Naive thymus-derived CD4-positive, alpha-beta T cell (primary cell): ENCODE results near the gene CIRBP. TPM values are rescaled to one million over a fixed set of nuclear protein-coding genes. Genes with fewer than 3 reads are reported as not detected.

ENCODE experiments used
- ATAC-seq: fragments of 150-1000 bp; cut with Tn5 transposase; 2 replicates; pipeline ENCODE4 v1.10.0; 2021; ENCODE audit warnings: mild to moderate bottlenecking, moderate library complexity
- CTCF ChIA-PET: fragments of 350-600 bp; sonication (Branson Sonifier 250); formaldehyde crosslinking; loops from one replicate; lab custom pipeline; 2021; ENCODE audit warnings: antibody characterized with exemption; lab: Charles Lee
- POLR2A ChIA-PET: fragments of 350-600 bp; sonication (Branson Sonifier 250); formaldehyde crosslinking; loops from one replicate; lab custom pipeline; 2021; ENCODE audit warnings: antibody characterized with exemption, inconsistent platforms; lab: Charles Lee
- DNase-seq, 9 donors: peaks; one replicate each; pipeline versions ENCODE4 v3.0.0 to v3.0.0-alpha.2; 2020 to 2022; ENCODE audit warnings: mixed read lengths in 1 of 9
- H3K27ac ChIP-seq: one replicate; pipeline ENCODE4 v1.7.0; 2013; ENCODE audit warnings: mild to moderate bottlenecking, low read depth, low read length, moderate library complexity
- H3K27me3 ChIP-seq, 2 donors: one replicate each; pipeline ENCODE4 v1.7.0; 2013; ENCODE audit warnings: low read length in 2 of 2, mild to moderate bottlenecking in 2 of 2, moderate library complexity in 2 of 2; ENCODE audit not compliant: control insufficient read depth in 2 of 2, insufficient read depth in 2 of 2
- H3K36me3 ChIP-seq, 3 experiments: 1 replicate in 2 of 3; 2 replicates in 1 of 3; pipeline ENCODE4 v1.7.0; 2013; ENCODE audit warnings: low read length in 3 of 3, mild to moderate bottlenecking in 3 of 3, moderate library complexity in 1 of 3; ENCODE audit not compliant: insufficient read depth in 3 of 3, control insufficient read depth in 2 of 3
- H3K4me1 ChIP-seq, 2 donors: one replicate each; pipeline ENCODE4 v1.7.0; 2013; ENCODE audit warnings: low read length in 2 of 2, mild to moderate bottlenecking in 2 of 2, moderate library complexity in 1 of 2; ENCODE audit not compliant: control insufficient read depth in 2 of 2, insufficient read depth in 2 of 2
- H3K4me3 ChIP-seq: 2 replicates; pipeline ENCODE4 v1.7.0; 2013; ENCODE audit warnings: mild to moderate bottlenecking, low read length
- H3K9me3 ChIP-seq, 3 experiments: 1 replicate in 2 of 3; 2 replicates in 1 of 3; pipeline ENCODE4 v1.7.0; 2013; ENCODE audit warnings: low read length in 3 of 3; ENCODE audit not compliant: control insufficient read depth in 2 of 3
- H3K27ac Mint-ChIP-seq, 9 donors: one replicate each; pipeline ENCODE4 v1.8.0; 2020 to 2022; ENCODE audit warnings: mixed read lengths in 9 of 9, mild to moderate bottlenecking in 8 of 9, moderate library complexity in 5 of 9, inconsistent platforms in 2 of 9
- H3K27me3 Mint-ChIP-seq, 5 donors: one replicate each; pipeline ENCODE4 v1.8.0; 2021 to 2022; ENCODE audit warnings: mixed read lengths in 5 of 5, mild to moderate bottlenecking in 1 of 5
- H3K36me3 Mint-ChIP-seq, 5 donors: one replicate each; pipeline ENCODE4 v1.8.0; 2020 to 2022; ENCODE audit warnings: mixed read lengths in 5 of 5, mild to moderate bottlenecking in 3 of 5, inconsistent platforms in 1 of 5
- H3K4me1 Mint-ChIP-seq, 7 donors: one replicate each; pipeline ENCODE4 v1.8.0; 2020 to 2022; ENCODE audit warnings: mixed read lengths in 7 of 7, mild to moderate bottlenecking in 3 of 7, inconsistent platforms in 1 of 7
- H3K4me3 Mint-ChIP-seq, 10 donors: one replicate each; pipeline ENCODE4 v1.8.0; 2020 to 2022; ENCODE audit warnings: mild to moderate bottlenecking in 10 of 10, mixed read lengths in 10 of 10, moderate library complexity in 6 of 10, inconsistent platforms in 2 of 10
- H3K9me3 Mint-ChIP-seq, 11 donors: one replicate each; pipeline ENCODE4 v1.8.0; 2020 to 2022; ENCODE audit warnings: mixed read lengths in 11 of 11, mild to moderate bottlenecking in 4 of 11, inconsistent platforms in 1 of 11, moderate library complexity in 1 of 11
- intact Hi-C, 2 donors: fragments of 100-400 bp; cut with micrococcal nuclease; formaldehyde crosslinking; loops; one replicate each; pipeline ENCODE4 v1.15.1; 2023
- polyA plus RNA-seq, 2 donors: library from polyadenylated mRNA; unstranded; fragments of 300-500 nt; fragmentation: Illumina TruSeq; gene quantifications; one replicate each; pipeline ENCODE4 v1.2.3, GENCODE V29; 2021
- total RNA-seq, 6 experiments: library from RNA in 5 of 6; stranded (reverse) in 5 of 6; gene quantifications; 1 replicate in 5 of 6; 2 replicates in 1 of 6; pipeline ENCODE4 v1.2.3 and lab custom pipeline; 2021 to 2026

Gene CIRBP
- total and polyA plus RNA-seq, 7 experiments from 2014 or later: 233 to 629 (median 410) TPM

DNA sequence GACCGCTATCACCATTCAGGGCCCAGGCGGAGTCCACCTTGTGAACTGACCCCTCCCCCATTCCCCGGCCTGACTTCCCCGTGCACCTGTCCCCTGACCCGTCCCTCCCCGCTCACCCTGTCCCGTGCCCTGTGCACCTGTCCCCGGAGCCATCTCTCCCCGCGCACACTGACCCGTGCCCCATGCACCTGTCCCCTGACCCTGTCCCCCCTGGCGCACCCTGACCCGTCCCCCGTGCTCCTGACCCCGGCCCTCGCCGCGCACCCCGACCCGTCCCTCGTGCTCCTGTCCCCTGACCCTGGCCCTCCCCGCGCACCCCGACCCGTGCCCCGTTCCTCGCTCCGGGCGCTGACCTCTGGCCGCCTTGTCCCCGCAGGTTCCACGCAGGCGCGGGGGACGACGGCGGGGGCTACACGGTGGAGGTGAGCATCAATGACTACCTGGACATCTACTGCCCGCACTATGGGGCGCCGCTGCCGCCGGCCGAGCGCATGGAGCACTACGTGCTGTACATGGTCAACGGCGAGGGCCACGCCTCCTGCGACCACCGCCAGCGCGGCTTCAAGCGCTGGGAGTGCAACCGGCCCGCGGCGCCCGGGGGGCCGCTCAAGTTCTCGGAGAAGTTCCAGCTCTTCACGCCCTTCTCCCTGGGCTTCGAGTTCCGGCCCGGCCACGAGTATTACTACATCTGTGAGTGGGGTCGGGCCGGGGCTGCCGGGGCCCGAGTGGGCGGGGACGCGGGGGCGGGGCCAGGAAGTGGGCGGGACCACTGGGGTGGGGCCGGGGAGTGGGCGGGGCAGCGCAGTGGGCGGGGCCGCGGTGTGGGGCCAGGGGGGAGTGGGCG, 26.3 kb downstream of the CIRBP start:
- Mint-ChIP-seq H3K27ac (no peak overlapping the region), H3K4me3 (peak overlapping the region in 5 of 10 donors; percentile 21 to 71 (median 32)), H3K9me3 (peaks cover 0 to 2% (median 0%) of the 10 kb centered on the region in 11 donors), H3K27me3 (peaks cover 3 to 15% (median 6%) of the 10 kb centered on the region in 5 donors), H3K36me3 (no peaks in the 10 kb centered on the region), H3K4me1 (peaks cover 0 to 5% (median 4%) of the 10 kb centered on the region in 7 donors)
- ChIA-PET CTCF (no interaction called here), POLR2A (no interaction called here)
- H3K27me3 ChIP-seq: no peaks in the 10 kb centered on the region
- H3K9me3 ChIP-seq: no peaks in the 10 kb centered on the region
- H3K4me1 ChIP-seq: no peaks in the 10 kb centered on the region
- DNase-seq (peak in 2 of 9 donors; percentile 29 to 64), ATAC-seq (peak; percentile 85)
- no peaks in the 10 kb centered on the region for H3K36me3 ChIP-seq
- intact Hi-C loops: no loop called here
- no peak overlapping the region for H3K4me3 ChIP-seq
- H3K27ac ChIP-seq: no peak overlapping the region

DNA sequence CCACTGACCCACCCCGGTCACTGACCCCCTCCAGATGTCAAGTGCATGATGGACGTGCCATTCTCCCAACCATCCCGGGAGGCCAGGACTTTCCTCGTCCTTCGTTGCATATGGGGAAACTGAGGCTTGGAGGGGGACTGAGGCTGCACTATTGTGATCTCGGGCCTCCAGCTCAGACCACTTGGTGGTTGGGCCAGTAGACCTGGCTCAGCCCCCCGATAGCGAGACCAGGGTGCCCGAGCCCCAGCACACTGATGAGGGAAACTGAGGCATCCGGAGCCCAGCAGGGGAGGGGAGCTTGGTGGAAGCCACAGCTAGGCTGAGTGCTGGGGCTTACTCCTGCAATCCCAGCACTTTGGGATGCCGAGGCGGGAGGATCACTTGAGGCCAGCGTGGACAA, 26.9 kb downstream of the CIRBP start:
- ATAC-seq (no peak), DNase-seq (no peak)
- Mint-ChIP-seq H3K9me3 (peaks cover 0 to 2% (median 0%) of the 10 kb centered on the region in 11 donors), H3K4me3 (no peak overlapping the region), H3K36me3 (no peaks in the 10 kb centered on the region), H3K27me3 (peaks cover 3 to 15% (median 6%) of the 10 kb centered on the region in 5 donors), H3K4me1 (peaks cover 0 to 5% (median 4%) of the 10 kb centered on the region in 7 donors), H3K27ac (no peak overlapping the region)
- ChIA-PET POLR2A (no interaction called here), CTCF (no interaction called here)
- intact Hi-C loops: no loop called here
- no peak overlapping the region for H3K27ac ChIP-seq
- H3K36me3 ChIP-seq: no peaks in the 10 kb centered on the region
- H3K9me3 ChIP-seq: no peaks in the 10 kb centered on the region
- H3K4me1 ChIP-seq: no peaks in the 10 kb centered on the region
- H3K27me3 ChIP-seq: no peaks in the 10 kb centered on the region
- H3K4me3 ChIP-seq: no peak overlapping the region

DNA sequence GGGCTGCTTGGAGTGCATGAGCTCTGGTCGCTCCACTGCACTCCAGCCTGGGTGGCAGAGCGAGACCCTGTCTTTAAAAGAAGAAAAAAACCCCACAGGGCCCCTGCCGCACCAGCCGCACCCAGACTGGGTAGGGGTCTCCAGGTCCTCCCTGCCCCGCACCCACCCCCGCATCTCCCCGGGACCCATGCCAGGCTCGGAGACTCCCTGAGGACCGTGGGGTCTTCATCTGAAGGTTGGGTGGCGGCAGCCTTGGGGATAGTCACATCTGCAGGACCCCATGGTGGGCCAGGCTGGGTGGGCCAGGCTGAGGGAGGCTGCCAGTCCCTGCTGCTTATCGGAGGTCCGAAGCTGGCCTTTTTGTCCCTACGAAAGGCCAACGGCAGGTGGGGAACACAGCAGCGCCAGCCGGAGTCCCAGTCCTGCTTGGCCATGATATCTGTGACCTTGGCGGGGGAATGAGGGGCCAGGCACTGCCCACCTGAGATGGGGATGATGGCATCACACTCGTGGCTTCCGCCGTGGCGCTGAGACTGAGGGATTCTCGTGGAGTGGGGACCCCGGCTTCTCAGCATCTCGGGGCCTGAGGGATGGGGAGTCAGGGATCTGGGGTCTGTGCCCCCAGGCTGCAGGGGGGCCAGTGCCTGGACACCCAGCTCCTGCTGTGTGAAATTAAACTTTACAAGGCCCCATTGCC, 27.6 kb downstream of the CIRBP start:
- CTCF ChIA-PET: no interaction called here

DNA sequence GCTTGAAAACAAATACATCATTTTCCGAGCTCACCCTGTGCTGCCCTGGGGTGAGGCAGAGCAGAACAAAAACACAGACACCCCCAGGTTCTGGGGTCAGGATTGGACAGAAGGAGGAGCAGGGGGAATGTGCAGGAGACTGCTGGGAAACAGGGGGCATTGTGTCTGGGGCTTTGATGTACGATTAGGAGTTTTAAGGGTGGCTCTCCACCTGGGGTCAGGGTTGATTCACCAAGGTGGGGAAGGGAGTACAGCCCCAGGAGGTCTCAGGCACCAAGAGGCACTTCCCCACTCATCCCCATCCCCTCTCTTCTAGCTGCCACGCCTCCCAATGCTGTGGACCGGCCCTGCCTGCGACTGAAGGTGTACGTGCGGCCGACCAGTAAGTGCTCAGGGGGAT, 29.1 kb downstream of the CIRBP start:
- no peak overlapping the region for H3K27ac ChIP-seq
- POLR2A ChIA-PET: no interaction called here
- peaks cover 0 to 5% (median 2%) of the 10 kb centered on the region in 7 donors for H3K4me1 Mint-ChIP-seq

More for the DNA sequence above, 27.6 kb downstream of the CIRBP start:
- H3K9me3 ChIP-seq: no peaks in the 10 kb centered on the region
- DNase-seq (no peak), ATAC-seq (no peak)
- Mint-ChIP-seq H3K27me3 (peaks cover 3 to 15% (median 6%) of the 10 kb centered on the region in 5 donors), H3K4me1 (peaks cover 0 to 5% (median 4%) of the 10 kb centered on the region in 7 donors), H3K27ac (no peak overlapping the region), H3K36me3 (no peaks in the 10 kb centered on the region), H3K4me3 (peak overlapping the region in 2 of 10 donors; percentile 9 to 37), H3K9me3 (peaks cover 0 to 2% (median 0%) of the 10 kb centered on the region in 11 donors)
- H3K36me3 ChIP-seq: no peaks in the 10 kb centered on the region
- intact Hi-C loops: no loop called here
- no peak overlapping the region for H3K4me3 ChIP-seq
- no peak overlapping the region for H3K27ac ChIP-seq
- POLR2A ChIA-PET: no interaction called here
- H3K27me3 ChIP-seq: no peaks in the 10 kb centered on the region
- no peaks in the 10 kb centered on the region for H3K4me1 ChIP-seq

DNA sequence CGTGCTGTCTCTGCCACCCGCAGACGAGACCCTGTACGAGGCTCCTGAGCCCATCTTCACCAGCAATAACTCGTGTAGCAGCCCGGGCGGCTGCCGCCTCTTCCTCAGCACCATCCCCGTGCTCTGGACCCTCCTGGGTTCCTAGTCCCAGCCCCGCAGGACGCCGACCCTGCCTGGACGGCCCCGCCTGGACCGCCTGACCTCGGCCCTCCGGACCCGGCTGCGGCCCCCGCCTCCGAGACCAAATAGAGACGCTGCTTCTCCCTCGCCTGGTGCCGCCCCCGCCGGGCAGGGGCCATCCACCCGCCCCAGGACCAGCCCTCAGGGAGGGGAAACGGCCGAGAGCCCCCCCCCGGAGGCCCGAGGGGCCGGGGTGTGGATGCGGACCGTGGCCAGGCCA, 30.7 kb downstream of the CIRBP start:
- POLR2A ChIA-PET: no interaction called here
- intact Hi-C loops: no loop called here

More for the DNA sequence above, 29.1 kb downstream of the CIRBP start:
- CTCF ChIA-PET: no interaction called here
- Histone ChIP-seq H3K36me3 (no peaks in the 10 kb centered on the region), H3K9me3 (no peaks in the 10 kb centered on the region), H3K27me3 (no peaks in the 10 kb centered on the region), H3K4me1 (no peaks in the 10 kb centered on the region), H3K4me3 (no peak overlapping the region)
- Mint-ChIP-seq H3K27me3 (peaks cover 0 to 9% (median 5%) of the 10 kb centered on the region in 5 donors), H3K36me3 (no peaks in the 10 kb centered on the region), H3K27ac (no peak overlapping the region), H3K9me3 (peaks cover 0 to 2% (median 0%) of the 10 kb centered on the region in 11 donors), H3K4me3 (no peak overlapping the region)
- ATAC-seq (no peak), DNase-seq (no peak)
- intact Hi-C loops: no loop called here

DNA sequence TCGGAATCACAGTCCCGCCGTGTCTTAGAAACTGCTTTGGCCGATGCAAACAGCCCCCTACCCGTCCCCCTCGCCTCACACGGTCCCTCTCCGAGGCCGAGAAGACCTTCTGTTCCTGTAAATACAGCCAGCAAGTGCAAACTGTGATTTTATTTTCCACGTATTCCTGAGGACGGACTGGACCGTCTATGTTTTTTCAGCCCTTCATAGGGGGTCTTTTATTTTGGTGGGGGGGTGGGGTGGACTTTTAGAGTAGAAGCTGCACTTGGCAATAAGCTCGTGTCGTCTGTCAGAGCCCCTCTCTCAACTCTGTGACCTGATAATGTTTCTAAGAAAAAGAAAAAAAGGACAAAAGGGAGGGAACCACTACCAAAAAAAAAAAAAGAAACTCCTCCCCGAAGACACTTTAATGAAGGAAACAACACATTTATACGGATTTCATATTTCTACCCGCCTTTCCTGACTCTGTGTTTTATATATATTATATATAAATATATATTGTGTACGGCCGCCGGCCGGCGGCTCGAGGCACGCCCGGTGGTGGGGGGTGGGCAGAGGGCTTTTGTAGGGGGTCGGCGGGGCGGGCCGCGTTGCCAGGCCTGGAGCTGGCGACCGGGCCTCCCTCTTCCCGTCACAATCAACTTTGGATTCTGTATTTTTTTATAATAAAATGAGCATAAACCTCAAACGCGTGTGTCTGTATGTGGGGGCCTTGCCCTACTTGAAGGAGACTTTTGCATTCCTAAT, 31.8 kb downstream of the CIRBP start:
- no peaks in the 10 kb centered on the region for H3K27me3 Mint-ChIP-seq
- no peak overlapping the region for H3K4me3 Mint-ChIP-seq
- no peaks in the 10 kb centered on the region for H3K36me3 Mint-ChIP-seq
- DNase-seq: no peak
- no peaks in the 10 kb centered on the region for H3K36me3 ChIP-seq
- ATAC-seq: no peak
- H3K4me1 Mint-ChIP-seq: no peaks in the 10 kb centered on the region
- H3K9me3 ChIP-seq: no peaks in the 10 kb centered on the region
- ChIA-PET POLR2A (no interaction called here), CTCF (no interaction called here)
- no peak overlapping the region for H3K27ac Mint-ChIP-seq
- H3K27me3 ChIP-seq: no peaks in the 10 kb centered on the region
- no peaks in the 10 kb centered on the region for H3K4me1 ChIP-seq
- intact Hi-C loops: no loop called here
- H3K9me3 Mint-ChIP-seq: peaks cover 0 to 2% (median 0%) of the 10 kb centered on the region in 11 donors
- H3K27ac ChIP-seq: no peak overlapping the region
- no peak overlapping the region for H3K4me3 ChIP-seq

More for the DNA sequence above, 30.7 kb downstream of the CIRBP start:
- no peak overlapping the region for H3K27ac Mint-ChIP-seq
- H3K4me1 Mint-ChIP-seq: peaks cover 0 to 2% (median 1%) of the 10 kb centered on the region in 7 donors
- no peak overlapping the region for H3K4me3 ChIP-seq
- H3K36me3 Mint-ChIP-seq: no peaks in the 10 kb centered on the region
- H3K27ac ChIP-seq: no peak overlapping the region
- no peaks in the 10 kb centered on the region for H3K36me3 ChIP-seq
- no peaks in the 10 kb centered on the region for H3K4me1 ChIP-seq
- peaks cover 0 to 2% (median 0%) of the 10 kb centered on the region in 11 donors for H3K9me3 Mint-ChIP-seq
- DNase-seq: no peak
- peaks cover 0 to under 1% (median 0%) of the 10 kb centered on the region in 5 donors for H3K27me3 Mint-ChIP-seq
- no peak overlapping the region for H3K4me3 Mint-ChIP-seq
- H3K27me3 ChIP-seq: no peaks in the 10 kb centered on the region
- H3K9me3 ChIP-seq: no peaks in the 10 kb centered on the region
- CTCF ChIA-PET: no interaction called here
- ATAC-seq: no peak
